Activated B cell treated with CpG ODN at 0.5 μM for 24 hours (primary cell): ENCODE measurements around the gene EXT2. TPM values are rescaled to one million over a fixed set of nuclear protein-coding genes. Genes with fewer than 3 reads are reported as not detected.

Experiments used
- ATAC-seq: fragments of 200-7000 bp; cut with Tn5 transposase; one replicate; pipeline ENCODE4 v1.10.0; 2021; ENCODE audit warnings: low read depth, mild to moderate bottlenecking, moderate library complexity
- CTCF ChIA-PET: fragments of 350-600 bp; sonication (Branson Sonifier 250); formaldehyde crosslinking; loops from one replicate; lab custom pipeline; 2021; ENCODE audit warnings: antibody characterized with exemption; lab: Charles Lee
- POLR2A ChIA-PET: fragments of 350-600 bp; sonication (Branson Sonifier 250); formaldehyde crosslinking; loops from one replicate; lab custom pipeline; 2021; ENCODE audit warnings: antibody characterized with exemption; lab: Charles Lee
- DNase-seq: peaks from one replicate; pipeline ENCODE4 v3.0.0; 2022
- H3K27ac Mint-ChIP-seq: one replicate; pipeline ENCODE4 v1.8.0; 2020; ENCODE audit warnings: mixed read lengths
- H3K27me3 Mint-ChIP-seq: one replicate; pipeline ENCODE4 v1.8.0; 2021; ENCODE audit warnings: mixed read lengths
- H3K36me3 Mint-ChIP-seq: one replicate; pipeline ENCODE4 v1.8.0; 2021; ENCODE audit warnings: low read depth, mixed read lengths
- H3K4me1 Mint-ChIP-seq: one replicate; pipeline ENCODE4 v1.8.0; 2021; ENCODE audit warnings: mixed read lengths
- H3K4me3 Mint-ChIP-seq: one replicate; pipeline ENCODE4 v1.8.0; 2020; ENCODE audit warnings: mild to moderate bottlenecking, mixed read lengths
- H3K9me3 Mint-ChIP-seq: one replicate; pipeline ENCODE4 v1.8.0; 2020; ENCODE audit warnings: mixed read lengths
- intact Hi-C: fragments of 100-400 bp; cut with micrococcal nuclease; formaldehyde crosslinking; loops from one replicate; pipeline ENCODE4 v1.15.1; 2024
- total RNA-seq: library from RNA; stranded (reverse); gene quantifications from 2 replicates; pipeline ENCODE4 v1.2.3, GENCODE V29; 2022
- TF ChIP-seq, protein P1 (sequence below): fragments of 200-600 bp; IDR thresholded peaks from one replicate; pipeline ENCODE4 v1.8.0; 2022; ENCODE audit warnings: antibody characterized with exemption, mild to moderate bottlenecking

The EXT2 gene
- total RNA-seq, 1 donor from 2014 or later: 22.1 TPM

DNA sequence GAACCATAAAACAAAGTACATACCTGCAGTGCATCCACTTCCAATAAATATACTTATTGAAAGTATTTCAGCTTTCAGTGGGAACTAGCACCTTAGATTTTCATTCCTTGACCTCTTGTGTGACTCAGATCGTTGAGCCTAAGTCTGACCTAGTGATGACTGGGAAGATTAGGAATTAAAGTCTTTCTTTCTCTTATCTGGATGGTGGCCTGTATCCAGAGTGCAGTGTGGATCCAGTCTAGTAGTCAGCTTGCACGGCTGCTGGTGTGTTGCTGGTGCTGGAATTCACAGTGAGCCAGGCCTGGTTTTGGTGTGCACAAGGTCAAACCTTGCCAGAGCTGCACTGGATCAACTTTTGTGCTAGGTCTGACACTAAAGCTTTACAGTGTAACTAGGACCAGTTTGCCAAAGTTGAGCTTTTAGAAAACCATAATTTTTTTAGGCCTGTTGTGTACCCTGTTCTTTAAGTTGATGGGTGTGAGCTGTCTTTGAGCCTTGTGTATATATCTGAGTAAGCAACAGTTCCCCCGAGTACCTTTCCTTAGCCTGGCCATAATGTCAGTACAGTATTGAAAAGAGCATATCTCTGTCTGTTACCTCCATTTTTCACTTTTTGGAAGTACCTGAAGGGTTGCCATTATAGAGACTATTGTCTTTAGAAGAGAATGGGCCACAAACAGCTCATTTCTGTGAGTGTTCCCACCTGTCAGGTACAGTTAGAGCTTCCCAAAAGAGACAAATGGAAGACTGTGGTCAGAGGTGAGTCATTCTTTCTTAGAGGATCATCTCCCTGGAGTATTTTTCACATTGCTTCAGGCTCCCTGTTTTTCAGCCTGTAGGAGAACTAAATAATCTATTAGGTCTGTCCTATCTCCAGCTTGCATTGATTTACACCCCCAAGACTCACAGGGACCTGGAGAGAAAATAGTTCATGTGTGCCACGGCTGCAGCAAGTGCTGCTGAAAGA lies 124.6 kb downstream of the EXT2 start:
- Mint-ChIP-seq H3K36me3 (peaks cover 33% of the 10 kb centered on the region), H3K4me1 (no peaks in the 10 kb centered on the region), H3K4me3 (no peak overlapping the region), H3K9me3 (no peaks in the 10 kb centered on the region), H3K27ac (no peak overlapping the region), H3K27me3 (no peaks in the 10 kb centered on the region)
- TF ChIP-seq, protein P1, sequence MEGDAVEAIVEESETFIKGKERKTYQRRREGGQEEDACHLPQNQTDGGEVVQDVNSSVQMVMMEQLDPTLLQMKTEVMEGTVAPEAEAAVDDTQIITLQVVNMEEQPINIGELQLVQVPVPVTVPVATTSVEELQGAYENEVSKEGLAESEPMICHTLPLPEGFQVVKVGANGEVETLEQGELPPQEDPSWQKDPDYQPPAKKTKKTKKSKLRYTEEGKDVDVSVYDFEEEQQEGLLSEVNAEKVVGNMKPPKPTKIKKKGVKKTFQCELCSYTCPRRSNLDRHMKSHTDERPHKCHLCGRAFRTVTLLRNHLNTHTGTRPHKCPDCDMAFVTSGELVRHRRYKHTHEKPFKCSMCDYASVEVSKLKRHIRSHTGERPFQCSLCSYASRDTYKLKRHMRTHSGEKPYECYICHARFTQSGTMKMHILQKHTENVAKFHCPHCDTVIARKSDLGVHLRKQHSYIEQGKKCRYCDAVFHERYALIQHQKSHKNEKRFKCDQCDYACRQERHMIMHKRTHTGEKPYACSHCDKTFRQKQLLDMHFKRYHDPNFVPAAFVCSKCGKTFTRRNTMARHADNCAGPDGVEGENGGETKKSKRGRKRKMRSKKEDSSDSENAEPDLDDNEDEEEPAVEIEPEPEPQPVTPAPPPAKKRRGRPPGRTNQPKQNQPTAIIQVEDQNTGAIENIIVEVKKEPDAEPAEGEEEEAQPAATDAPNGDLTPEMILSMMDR: no peak
- POLR2A ChIA-PET: no interaction called here
- intact Hi-C loops: no loop called here
- CTCF ChIA-PET: no interaction called here
- no peak for ATAC-seq
- no peak for DNase-seq

DNA sequence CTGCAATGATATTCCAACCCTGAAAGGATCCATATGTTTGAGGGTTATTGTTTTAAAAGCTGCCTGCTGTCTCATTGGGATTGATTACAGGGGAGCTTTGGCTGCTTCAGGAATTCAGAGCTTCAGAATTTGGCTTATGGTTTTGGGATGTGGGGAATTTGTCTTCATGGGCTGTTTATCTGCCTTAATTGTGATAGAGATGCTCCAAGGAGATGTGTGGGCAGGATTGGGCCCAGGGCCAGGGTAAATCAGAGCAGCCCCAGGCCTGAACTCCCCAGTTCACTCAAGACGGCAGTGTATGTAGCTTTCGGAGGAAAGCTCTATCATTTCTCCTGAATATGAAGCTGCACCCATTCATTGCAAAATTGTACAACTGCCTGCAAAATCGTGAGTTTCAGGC lies 126.0 kb downstream of the EXT2 start:
- H3K4me1 Mint-ChIP-seq: no peaks in the 10 kb centered on the region

DNA sequence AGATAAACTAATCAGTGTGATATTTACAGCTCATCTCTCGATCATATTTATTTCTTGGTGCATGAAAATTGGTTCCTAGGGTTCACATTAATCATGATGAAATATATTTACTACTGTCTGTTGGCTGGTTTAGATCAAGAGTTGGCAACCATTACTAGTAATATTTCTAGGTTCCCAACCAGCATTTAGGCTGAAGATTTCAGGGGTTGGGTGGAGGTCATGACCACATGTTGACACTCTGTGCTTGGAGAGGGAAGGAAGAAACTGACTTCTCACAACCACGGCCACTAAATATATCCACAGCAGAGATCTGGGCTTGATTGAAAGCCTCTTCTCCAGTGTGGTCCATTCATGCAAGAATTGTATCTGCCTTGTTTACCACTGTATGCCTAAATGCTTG lies 126.5 kb downstream of the EXT2 start:
- Mint-ChIP-seq H3K27me3 (no peaks in the 10 kb centered on the region), H3K36me3 (peaks cover 26% of the 10 kb centered on the region), H3K27ac (no peak overlapping the region), H3K4me1 (no peaks in the 10 kb centered on the region), H3K9me3 (no peaks in the 10 kb centered on the region), H3K4me3 (no peak overlapping the region)
- ChIA-PET CTCF (no interaction called here), POLR2A (no interaction called here)
- DNase-seq: no peak
- ATAC-seq: no peak
- TF ChIP-seq, protein P1: no peak
- intact Hi-C loops: no loop called here

More for the DNA sequence above, 126.0 kb downstream of the EXT2 start:
- POLR2A ChIA-PET: no interaction called here
- intact Hi-C loops: no loop called here
- DNase-seq (no peak), ATAC-seq (no peak)
- Mint-ChIP-seq H3K27me3 (no peaks in the 10 kb centered on the region), H3K4me3 (no peak overlapping the region), H3K27ac (no peak overlapping the region), H3K9me3 (no peaks in the 10 kb centered on the region), H3K36me3 (peaks cover 29% of the 10 kb centered on the region)
- TF ChIP-seq, protein P1: no peak
- CTCF ChIA-PET: no interaction called here

DNA sequence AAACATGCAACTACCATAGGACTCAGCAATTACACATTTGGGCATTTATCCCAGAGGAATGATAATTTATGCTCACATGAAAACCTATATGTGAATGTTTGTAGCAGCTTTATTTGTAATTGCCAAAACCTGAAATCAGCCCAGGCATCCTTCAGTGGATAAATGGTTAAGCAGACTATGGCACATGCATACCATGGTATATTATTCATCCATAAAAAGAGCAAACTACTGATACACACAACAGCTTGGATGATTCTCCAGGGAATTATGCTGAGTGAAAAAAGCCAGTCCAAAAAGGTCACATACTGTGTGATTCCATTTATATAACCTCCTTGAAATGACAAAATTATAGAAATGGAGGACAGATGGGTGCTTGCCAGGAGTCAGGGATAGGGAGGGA lies 127.8 kb downstream of the EXT2 start:
- TF ChIP-seq, protein P1: no peak
- Mint-ChIP-seq H3K4me1 (no peaks in the 10 kb centered on the region), H3K4me3 (no peak overlapping the region), H3K36me3 (peaks cover 17% of the 10 kb centered on the region), H3K9me3 (no peaks in the 10 kb centered on the region), H3K27me3 (no peaks in the 10 kb centered on the region), H3K27ac (no peak overlapping the region)
- DNase-seq (no peak), ATAC-seq (no peak)
- ChIA-PET POLR2A (no interaction called here), CTCF (no interaction called here)
- intact Hi-C loops: no loop called here

DNA sequence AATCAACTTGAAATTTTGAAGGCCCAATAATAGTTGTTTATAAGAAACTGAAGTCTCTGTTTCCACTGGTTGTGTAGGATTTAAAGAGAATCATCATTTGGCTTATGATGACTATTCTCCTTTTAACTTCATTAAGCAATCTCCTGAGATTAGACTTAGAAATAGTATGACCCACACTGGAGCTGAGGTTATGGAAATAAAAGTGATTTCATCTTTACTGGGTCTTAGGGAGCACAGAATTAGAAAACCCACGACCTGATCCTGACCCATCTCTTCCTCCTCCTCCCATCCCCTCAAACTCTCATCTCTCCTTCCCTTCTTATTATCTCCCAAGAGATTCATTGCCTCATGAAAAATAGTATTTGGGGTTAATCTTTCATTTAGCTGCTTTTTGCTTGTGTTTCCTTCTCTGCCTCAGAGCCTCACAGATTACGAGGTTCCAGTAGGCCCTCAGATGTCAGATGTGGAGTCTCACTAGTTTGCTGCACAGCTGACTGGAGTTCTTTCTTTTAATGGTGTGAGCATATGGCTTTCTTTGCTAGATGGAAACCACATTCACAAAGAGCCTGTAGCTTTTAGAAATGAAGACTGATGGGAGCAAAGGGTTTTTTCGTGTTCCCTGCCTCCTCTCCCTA lies 129.5 kb downstream of the EXT2 start:
- no peak for ATAC-seq
- H3K4me3 Mint-ChIP-seq: no peak overlapping the region

More for the DNA sequence above, 129.5 kb downstream of the EXT2 start:
- H3K4me1 Mint-ChIP-seq: no peaks in the 10 kb centered on the region
- peaks cover 13% of the 10 kb centered on the region for H3K36me3 Mint-ChIP-seq
- no peak for DNase-seq
- H3K9me3 Mint-ChIP-seq: no peaks in the 10 kb centered on the region
- CTCF ChIA-PET: no interaction called here
- H3K27ac Mint-ChIP-seq: no peak overlapping the region
- POLR2A ChIA-PET: no interaction called here
- TF ChIP-seq, protein P1: no peak
- no peaks in the 10 kb centered on the region for H3K27me3 Mint-ChIP-seq
- intact Hi-C loops: no loop called here
